ENCODE measurements around the gene ADSS1.

ADSS1 gene

GRCh38 chr14:104795781-104796686 lies 72.0 kb downstream of the ADSS1 start:
- DNase-seq (ENCODE audit: low spot score): peak; percentile 93

DNA sequence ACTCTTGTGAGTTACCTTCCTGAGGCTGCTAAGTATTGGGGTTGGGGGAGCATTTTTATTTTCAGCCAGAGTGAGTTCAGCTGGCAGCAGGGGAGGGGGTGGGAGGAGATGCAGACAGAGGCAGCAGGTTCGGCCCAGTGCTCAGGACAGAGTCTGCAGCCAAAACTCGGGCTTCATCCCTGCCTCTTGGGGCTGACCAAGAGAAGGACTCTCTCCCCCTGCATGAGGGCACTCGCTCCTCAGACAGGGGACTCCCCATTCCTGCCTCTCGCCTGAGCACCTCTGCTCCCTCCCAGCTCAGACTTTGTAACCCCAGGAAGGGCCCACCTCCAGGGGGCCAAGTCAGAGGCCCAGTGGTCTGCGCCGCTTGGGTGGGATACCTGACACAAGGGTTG lies 72.7 kb downstream of the ADSS1 start:
- no peak for DNase-seq (ENCODE audit: low spot score)

Data from AG08396 (cell line).